OCI-LY7 (cell line): ENCODE measurements around the gene ARL6IP5. TPM values are rescaled to one million over a fixed set of nuclear protein-coding genes. Genes with fewer than 3 reads are reported as not detected.

Experiments
- BruUV-seq: library from RNA; stranded (reverse); fragments of 400-500 nt; replicated peaks from 2 replicates; lab custom pipeline; 2021; lab: Mats Ljungman, UMichigan
- CTCF ChIA-PET: fragments of 300-600 bp; sonication (Branson Sonifier 250); formaldehyde crosslinking; loops from one replicate; lab custom pipeline; 2022; ENCODE audit warnings: antibody characterized with exemption; ENCODE audit not compliant: unreplicated experiment; lab: Charles Lee
- POLR2A ChIA-PET: fragments of 300-600 bp; sonication (Branson Sonifier 250); formaldehyde crosslinking; loops from one replicate; lab custom pipeline; 2022; ENCODE audit warnings: antibody characterized with exemption; lab: Charles Lee
- DNase-seq: peaks from one replicate; pipeline ENCODE4 v3.0.0-alpha.2; 2015; ENCODE audit warnings: low spot score
- H2AFZ ChIP-seq: fragments of 200-600 bp; sonication (generic), shearing (Covaris generic); 2 replicates; pipeline ENCODE4 v1.6.1; 2014; ENCODE audit warnings: mild to moderate bottlenecking, antibody characterized with exemption, low read length, moderate library complexity
- H3K27ac ChIP-seq: fragments of 200-600 bp; sonication (generic); 2 replicates; pipeline ENCODE4 v1.5.1; 2014; ENCODE audit warnings: mixed run types, low read depth, mild to moderate bottlenecking, moderate library complexity, low read length, inconsistent platforms; ENCODE audit not compliant: poor library complexity, severe bottlenecking
- H3K36me3 ChIP-seq: fragments of 200-600 bp; sonication (generic); 2 replicates; pipeline ENCODE4 v1.6.1; 2014; ENCODE audit warnings: mild to moderate bottlenecking, antibody characterized with exemption, low read length, moderate library complexity, mixed read lengths; ENCODE audit not compliant: insufficient read depth
- H3K4me1 ChIP-seq: fragments of 200-600 bp; sonication (generic); 2 replicates; pipeline ENCODE4 v1.5.1; 2014; ENCODE audit warnings: mild to moderate bottlenecking, low read length; ENCODE audit not compliant: insufficient read depth, poor library complexity, severe bottlenecking
- H3K4me2 ChIP-seq: fragments of 200-600 bp; sonication (generic); 2 replicates; pipeline ENCODE4 v1.6.1; 2014; ENCODE audit warnings: mild to moderate bottlenecking, low read length
- H3K4me3 ChIP-seq: fragments of 200-600 bp; sonication (generic); 2 replicates; pipeline ENCODE4 v1.5.1; 2014; ENCODE audit warnings: mild to moderate bottlenecking, low read depth, low read length; ENCODE audit not compliant: poor library complexity, severe bottlenecking
- H3K79me2 ChIP-seq: fragments of 200-600 bp; sonication (generic); 2 replicates; pipeline ENCODE4 v1.6.1; 2016; ENCODE audit warnings: low read depth, mild to moderate bottlenecking, low read length, moderate library complexity, mixed read lengths; ENCODE audit not compliant: insufficient read depth
- H3K9me2 ChIP-seq: fragments of 200-600 bp; sonication (generic); 2 replicates; pipeline ENCODE4 v1.6.1; 2016; ENCODE audit warnings: mild to moderate bottlenecking, low read length, mixed read lengths; ENCODE audit not compliant: insufficient read depth
- H3K9me3 ChIP-seq: fragments of 200-600 bp; sonication (generic); 2 replicates; pipeline ENCODE4 v1.6.1; 2014; ENCODE audit warnings: mild to moderate bottlenecking, mixed run types, low read length, mixed read lengths
- H4K20me1 ChIP-seq: fragments of 200-600 bp; sonication (generic); 2 replicates; pipeline ENCODE4 v1.6.1; 2014; ENCODE audit warnings: mild to moderate bottlenecking, antibody characterized with exemption, low read length, moderate library complexity, mixed read lengths; ENCODE audit not compliant: insufficient read depth
- EZH2phosphoT487 ChIP-seq: fragments of 200-600 bp; sonication (generic); IDR thresholded peaks from 2 replicates; pipeline ENCODE4 v1.6.1; 2018; ENCODE audit warnings: low read depth, borderline replicate concordance, mild to moderate bottlenecking, mixed run types, antibody characterized with exemption, low read length, moderate library complexity, mixed read lengths
- intact Hi-C: fragments of 100-400 bp; cut with micrococcal nuclease; formaldehyde crosslinking; loops from one replicate; pipeline ENCODE4 v1.10.0; 2022; ENCODE audit not compliant: unreplicated experiment
- total RNA-seq, 2 experiments: library from RNA; depleted of rRNA in 1 of 2; stranded (reverse); fragments of >200 nt in 1 of 2; shearing (Covaris generic) in 1 of 2; gene quantifications; 2 replicates each; pipeline ENCODE4 v1.2.3, GENCODE V29; 2014 to 2022
- TF ChIP-seq, protein P1 (sequence below): fragments of 200-600 bp; sonication (generic); conservative IDR thresholded peaks from 2 replicates; pipeline ENCODE4 v1.5.1; 2014; ENCODE audit warnings: mild to moderate bottlenecking, antibody characterized with exemption, low read length, moderate library complexity, mixed read lengths

ARL6IP5 gene
- total RNA-seq, 2 experiments from 2014 or later, result 26.7 to 28.9 TPM

GRCh38 chr3:69122403-69122802, 37.7 kb downstream of the ARL6IP5 start, which contains the start of gene LMOD3:
Gene LMOD3, minus strand, starts transcription at chr3:69122595. Its CDS starts 209 bp downstream, at chr3:69122386.
- no peak for TF ChIP-seq EZH2phosphoT487
- TF ChIP-seq, protein P1, sequence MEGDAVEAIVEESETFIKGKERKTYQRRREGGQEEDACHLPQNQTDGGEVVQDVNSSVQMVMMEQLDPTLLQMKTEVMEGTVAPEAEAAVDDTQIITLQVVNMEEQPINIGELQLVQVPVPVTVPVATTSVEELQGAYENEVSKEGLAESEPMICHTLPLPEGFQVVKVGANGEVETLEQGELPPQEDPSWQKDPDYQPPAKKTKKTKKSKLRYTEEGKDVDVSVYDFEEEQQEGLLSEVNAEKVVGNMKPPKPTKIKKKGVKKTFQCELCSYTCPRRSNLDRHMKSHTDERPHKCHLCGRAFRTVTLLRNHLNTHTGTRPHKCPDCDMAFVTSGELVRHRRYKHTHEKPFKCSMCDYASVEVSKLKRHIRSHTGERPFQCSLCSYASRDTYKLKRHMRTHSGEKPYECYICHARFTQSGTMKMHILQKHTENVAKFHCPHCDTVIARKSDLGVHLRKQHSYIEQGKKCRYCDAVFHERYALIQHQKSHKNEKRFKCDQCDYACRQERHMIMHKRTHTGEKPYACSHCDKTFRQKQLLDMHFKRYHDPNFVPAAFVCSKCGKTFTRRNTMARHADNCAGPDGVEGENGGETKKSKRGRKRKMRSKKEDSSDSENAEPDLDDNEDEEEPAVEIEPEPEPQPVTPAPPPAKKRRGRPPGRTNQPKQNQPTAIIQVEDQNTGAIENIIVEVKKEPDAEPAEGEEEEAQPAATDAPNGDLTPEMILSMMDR, result no peak
- Histone ChIP-seq H3K9me2 (no peaks in the 10 kb centered on the region), H3K79me2 (no peaks in the 10 kb centered on the region), H3K4me2 (no peak within 1 kb of the TSS), H3K4me1 (no peaks in the 10 kb centered on the region), H3K4me3 (no peak within 1 kb of the TSS), H4K20me1 (no peaks in the 10 kb centered on the region), H3K27ac (no peak within 1 kb of the TSS), H3K36me3 (no peaks in the 10 kb centered on the region), H3K9me3 (no peaks in the 10 kb centered on the region), H2AFZ (no peak within 1 kb of the TSS)
- no TSS peak for BruUV-seq
- POLR2A ChIA-PET, result no interaction called here
- CTCF ChIA-PET, result no interaction called here
- no peak for DNase-seq
- intact Hi-C loops, result no loop called here

- DNase-seq, result no peak
- Histone ChIP-seq H3K4me3 (no peak overlapping the region), H3K27ac (no peak overlapping the region), H3K36me3 (no peaks in the 10 kb centered on the region), H3K4me1 (no peaks in the 10 kb centered on the region), H4K20me1 (no peaks in the 10 kb centered on the region), H3K79me2 (no peaks in the 10 kb centered on the region), H3K4me2 (no peak overlapping the region), H3K9me2 (no peaks in the 10 kb centered on the region), H2AFZ (no peak overlapping the region), H3K9me3 (no peaks in the 10 kb centered on the region)
- CTCF ChIA-PET, result no interaction called here
- no TSS peak for BruUV-seq
- POLR2A ChIA-PET, result interaction anchor here (1.2 kb wide), 1 partner anchor 11 kb away, joined by 7 read pairs; no protein-coding TSS in a partner anchor
- TF ChIP-seq, protein P1, result no peak
- intact Hi-C loops, result no loop called here
Observed at GRCh38 chr3:69126216-69126615, 41.5 kb downstream of the ARL6IP5 start.

DNA sequence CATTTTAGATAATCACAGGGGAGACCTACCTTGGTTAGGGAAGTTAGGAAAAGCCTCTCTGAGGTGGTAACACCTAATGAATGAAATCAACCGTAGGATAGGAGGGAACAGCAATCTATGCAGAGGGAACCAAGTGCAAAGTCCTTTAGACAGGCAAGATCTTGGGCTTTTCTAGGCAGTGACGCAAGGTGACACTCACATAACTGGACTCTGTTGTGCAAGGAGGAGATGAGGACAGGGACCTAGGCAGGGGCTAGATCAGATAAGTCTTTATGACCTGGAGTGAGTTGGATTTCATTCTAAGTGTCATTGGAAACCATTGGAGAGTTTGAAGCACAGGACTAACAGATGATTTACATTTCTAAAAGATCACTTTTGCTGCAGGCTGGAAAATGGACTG, 42.3 kb downstream of the ARL6IP5 start:
- Histone ChIP-seq H2AFZ (no peak overlapping the region), H3K4me2 (no peak overlapping the region), H3K9me2 (no peaks in the 10 kb centered on the region), H3K4me1 (no peaks in the 10 kb centered on the region), H3K4me3 (no peak overlapping the region), H3K9me3 (no peaks in the 10 kb centered on the region), H3K36me3 (no peaks in the 10 kb centered on the region), H4K20me1 (no peaks in the 10 kb centered on the region), H3K79me2 (no peaks in the 10 kb centered on the region), H3K27ac (no peak overlapping the region)
- CTCF ChIA-PET, result no interaction called here
- TF ChIP-seq EZH2phosphoT487, result no peak
- TF ChIP-seq, protein P1, result no peak
- DNase-seq, result no peak
- no TSS peak for BruUV-seq
- intact Hi-C loops, result no loop called here
- POLR2A ChIA-PET, result interaction anchor here (0.7 kb wide), 2 partner anchors 180 to 202 kb away, joined by 3 to 4 read pairs; no protein-coding TSS in a partner anchor
